Activated CD4-positive, CD25-positive, alpha-beta regulatory T cell (primary cell): ENCODE data around the gene EYA4.

Source experiments
- DNase-seq, 4 experiments: peaks; one replicate each; lab custom pipeline; 2025; lab: John Stamatoyannopoulos, UW

The EYA4 gene

DNA sequence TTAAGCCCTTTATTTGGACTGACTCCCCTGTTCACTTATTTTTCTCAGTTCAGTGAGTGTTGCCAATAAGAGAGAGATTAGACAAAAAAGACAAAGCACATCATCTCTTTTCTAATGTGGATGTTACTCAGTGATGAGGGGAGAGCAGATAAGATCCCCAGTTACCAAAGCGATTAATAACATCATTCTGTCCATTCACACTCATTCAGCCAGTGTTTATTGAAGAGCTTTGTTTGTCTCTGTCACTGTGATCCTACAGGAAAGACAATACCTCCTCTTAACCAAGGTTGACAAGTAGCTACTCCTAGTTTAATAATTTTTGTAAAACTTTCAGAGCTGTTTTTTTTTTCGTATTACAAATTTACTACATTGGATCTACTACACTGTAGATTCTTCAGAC lies 163.0 kb downstream of the EYA4 start:
- no peak for DNase-seq

GRCh38 chr6:133404728-133405127 lies 163.6 kb downstream of the EYA4 start:
- no peak for DNase-seq

DNA sequence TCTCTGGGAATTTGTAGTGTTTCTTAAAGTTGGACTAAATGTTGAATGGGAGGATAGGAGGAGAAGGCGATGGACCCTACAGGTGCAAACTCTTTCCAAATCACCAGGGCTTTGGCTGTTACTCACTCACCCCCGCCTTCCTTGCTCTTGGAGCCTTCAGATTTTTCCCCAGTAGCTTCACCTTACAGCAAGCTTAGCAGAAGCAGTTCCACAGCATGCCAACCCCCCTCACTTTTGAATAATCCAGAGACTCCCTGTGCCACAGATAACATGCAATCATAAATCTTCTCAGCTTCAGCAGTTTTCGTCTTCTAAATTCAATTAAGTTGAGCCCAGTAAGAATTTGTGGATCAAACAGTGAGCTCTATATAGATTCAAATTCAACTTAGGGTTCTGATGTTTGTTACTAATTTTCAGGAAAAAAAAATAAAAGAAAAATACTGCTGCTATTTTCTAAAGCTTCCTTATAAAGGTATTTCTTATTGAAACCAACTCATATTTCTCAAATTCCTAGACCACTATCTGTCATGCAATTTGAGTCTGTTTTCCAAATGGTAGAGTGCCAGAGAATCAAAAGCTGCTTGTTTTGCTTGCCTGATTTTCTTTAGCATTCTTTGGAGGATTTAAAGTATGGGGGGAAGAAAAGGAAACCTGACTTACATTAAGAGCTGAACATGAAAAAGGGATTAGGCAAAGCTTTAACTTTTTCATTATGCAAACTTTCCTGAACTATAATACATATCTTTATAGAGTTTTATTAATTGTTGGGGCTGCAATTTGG lies 166.4 kb downstream of the EYA4 start:
- DNase-seq: no peak

DNA sequence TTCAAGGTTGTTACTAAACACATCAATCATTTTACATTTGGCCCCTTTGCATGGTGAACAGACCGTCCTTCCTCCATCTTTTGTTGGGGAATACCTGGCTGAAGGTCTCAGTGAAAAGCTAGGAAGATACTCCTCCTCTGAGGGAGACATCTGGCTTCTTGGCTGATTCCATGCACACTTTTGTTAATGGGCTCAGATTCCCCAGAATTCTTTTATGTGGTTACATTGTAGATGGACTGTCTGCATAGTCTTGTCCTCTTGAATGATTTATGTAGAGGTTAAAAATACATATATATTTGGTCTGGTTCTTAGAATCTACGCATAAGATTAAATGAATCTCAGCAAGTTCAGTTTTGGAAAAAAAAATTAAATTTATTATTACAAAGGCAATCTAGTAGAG lies 167.0 kb downstream of the EYA4 start:
- no peak for DNase-seq

GRCh38 chr6:133408543-133408942 lies 167.4 kb downstream of the EYA4 start:
- DNase-seq: no peak

- no peak for DNase-seq
These were observed 169.7 kb downstream of the EYA4 start for GRCh38 chr6:133410638-133411435.

GRCh38 chr6:133411757-133412156 lies 170.6 kb downstream of the EYA4 start:
- no peak for DNase-seq

GRCh38 chr6:133415262-133415661 lies 174.1 kb downstream of the EYA4 start:
- DNase-seq: no peak

GRCh38 chr6:133418108-133418507 lies 177.0 kb downstream of the EYA4 start:
- DNase-seq: no peak

DNA sequence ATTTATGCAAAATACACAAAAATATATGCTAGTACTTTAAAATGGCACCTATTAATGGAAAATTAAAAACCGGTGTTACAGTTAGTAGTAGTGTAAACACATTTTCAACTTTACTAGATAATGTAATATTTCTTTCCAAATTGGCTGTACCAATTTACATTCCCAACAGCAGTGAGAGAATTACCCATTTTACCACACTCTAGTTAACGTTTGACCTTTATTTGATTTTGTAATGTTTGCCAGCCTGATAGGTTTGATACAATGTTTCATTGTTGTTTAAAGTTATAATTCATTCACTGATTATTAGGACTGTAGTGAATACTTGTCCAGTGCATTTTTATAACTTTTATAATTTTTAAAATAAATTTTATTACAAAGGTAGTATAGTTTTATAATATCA lies 182.1 kb downstream of the EYA4 start:
- DNase-seq: no peak

DNA sequence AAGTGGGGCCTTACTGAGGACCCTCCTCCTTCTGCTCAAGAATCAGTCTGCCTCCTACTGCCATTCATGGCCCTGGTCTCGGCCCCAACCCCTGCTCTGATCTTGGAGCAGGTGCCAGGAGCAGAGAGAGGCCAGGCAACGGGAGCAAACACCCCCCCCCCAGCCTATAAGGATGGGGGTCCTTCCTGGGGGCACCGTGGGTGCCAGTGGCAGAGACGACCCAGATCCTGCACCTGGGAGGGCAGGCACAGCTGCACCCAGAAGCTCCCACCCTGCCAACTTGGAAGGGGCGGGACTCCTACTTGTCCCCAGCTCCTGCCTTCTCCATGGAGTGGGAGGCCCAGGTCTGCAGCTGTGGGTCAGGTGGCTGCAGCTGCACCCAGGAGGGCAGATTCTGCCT lies 183.2 kb downstream of the EYA4 start:
- no peak for DNase-seq

- DNase-seq: no peak
These were observed 184.9 kb downstream of the EYA4 start for GRCh38 chr6:133426038-133426437.

DNA sequence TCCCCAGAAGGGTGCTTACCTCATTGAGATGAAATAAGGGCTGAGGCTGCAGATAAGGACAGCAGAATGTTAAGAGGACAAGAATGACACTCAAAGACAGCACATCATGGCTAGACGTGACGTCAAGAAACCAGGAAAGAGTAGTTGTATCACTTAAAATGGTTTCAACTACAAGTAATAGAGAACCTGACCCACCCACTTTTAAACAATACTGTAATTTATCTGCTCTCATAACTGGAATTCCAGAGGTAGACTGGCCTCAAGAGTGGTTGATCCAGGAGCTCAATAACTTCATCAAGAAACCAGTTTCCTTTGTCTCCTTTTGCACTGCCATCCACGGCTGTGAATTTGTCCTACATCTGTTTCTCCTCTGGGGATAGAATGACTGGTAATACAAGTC lies 187.1 kb downstream of the EYA4 start:
- no peak for DNase-seq

DNA sequence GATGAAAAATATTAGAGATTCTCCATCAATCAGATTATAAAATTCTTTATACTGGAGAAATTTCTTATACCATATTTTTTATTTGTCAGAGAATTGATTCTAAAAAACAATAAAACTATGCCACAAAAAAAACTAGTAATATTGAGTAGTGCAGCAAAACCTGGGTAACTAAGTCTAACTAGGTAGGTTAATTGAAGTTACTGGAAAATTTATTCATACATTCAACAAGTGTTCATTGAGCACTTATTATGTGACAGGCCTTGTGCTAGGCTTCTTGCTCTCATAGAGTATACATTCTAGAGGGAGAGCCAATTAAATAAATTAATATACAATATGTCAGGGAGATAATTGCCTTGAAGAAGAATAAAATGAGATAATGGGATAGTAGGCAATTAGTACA lies 189.4 kb downstream of the EYA4 start:
- no peak for DNase-seq

GRCh38 chr6:133431031-133431430 lies 189.9 kb downstream of the EYA4 start:
- DNase-seq: no peak

GRCh38 chr6:133432021-133432989 lies 191.1 kb downstream of the EYA4 start:
- DNase-seq: no peak

DNA sequence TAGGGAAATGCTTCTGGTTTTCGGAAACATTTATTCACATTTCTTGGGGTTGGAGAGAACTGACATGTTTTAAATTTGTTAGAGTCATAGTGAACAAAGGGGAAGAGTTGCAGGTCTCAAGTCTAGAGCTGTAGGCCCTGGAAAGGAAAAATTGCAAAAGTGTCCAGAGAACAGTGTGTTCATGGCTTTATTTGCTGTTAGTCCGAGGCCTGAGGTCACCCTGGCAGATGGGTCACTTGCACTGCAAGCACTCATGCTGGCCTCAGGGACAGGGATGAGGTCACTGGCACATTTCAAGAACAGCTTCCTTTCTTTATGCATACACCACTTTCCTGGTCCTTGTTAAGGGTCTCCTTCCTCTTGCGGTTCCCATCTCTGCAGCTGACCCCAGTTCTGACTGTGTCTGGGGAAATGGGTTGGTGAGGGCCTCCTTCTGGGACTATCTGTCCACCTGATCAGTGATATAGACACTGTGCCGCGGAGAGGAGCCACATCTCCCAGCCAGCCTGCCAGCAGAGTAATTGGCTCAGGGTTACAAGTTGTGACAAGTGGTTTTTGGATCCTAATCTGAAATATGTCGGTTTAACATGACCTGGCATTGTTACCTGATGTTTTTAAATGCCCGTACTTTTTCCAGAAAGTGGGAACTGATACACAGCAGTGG lies 194.0 kb downstream of the EYA4 start:
- DNase-seq: no peak

DNA sequence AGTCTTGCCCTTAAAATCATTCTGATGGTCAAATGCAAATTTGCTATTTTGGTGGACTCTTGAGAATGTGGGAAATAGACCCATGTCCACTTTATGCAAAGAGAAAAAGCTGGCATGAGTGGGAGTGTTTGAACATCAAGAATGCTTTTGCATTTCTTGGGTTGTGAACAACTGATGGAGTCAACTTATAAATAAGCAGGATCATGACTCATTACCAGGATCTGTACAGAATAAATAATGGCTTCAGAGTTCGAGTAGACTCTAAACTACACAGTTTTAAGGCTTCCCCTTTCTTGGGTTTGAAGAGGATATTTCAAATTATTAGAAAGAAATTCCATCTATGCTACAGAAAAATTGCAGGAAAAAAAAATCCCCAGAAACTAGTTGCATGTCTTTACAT lies 195.5 kb downstream of the EYA4 start:
- no peak for DNase-seq

DNA sequence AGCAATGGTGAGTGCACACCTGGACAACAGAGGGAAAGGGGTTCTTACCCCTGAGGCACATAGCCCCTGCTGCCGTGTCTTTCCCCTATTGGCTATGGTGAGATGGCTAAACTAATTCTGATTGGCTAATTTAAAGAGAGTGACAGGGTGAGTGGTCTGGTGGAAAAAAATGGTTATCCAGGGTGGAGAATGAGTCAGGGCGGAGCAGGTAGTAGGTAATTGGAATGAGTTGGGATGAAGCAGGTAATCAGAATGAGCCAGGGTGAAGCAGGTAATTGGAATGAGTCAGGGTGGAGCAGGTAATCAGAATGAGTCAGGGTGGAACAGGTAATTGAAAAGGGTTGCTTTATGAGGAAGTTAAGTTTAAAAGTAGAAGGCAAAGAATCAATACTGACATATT lies 200.3 kb downstream of the EYA4 start:
- DNase-seq: no peak

- no peak for DNase-seq
These were observed 205.6 kb downstream of the EYA4 start for GRCh38 chr6:133446789-133447188.

DNA sequence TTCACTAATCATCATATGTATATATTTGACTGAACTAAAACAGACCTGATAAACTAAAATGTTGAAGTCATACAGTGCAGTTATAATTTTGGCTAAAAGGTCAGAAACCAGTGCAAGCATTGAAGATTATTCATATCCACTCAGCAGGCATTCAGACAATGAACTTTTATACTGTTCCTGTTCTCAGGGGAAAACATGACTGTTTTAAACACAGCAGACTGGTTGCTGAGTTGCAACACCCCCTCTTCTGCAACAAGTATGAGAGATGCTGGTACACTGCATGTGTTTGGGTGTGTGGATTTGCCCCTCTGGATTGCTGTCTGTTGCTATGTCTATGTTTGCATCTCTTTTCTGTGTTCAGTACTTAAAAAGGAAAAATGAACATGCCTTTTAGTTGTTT lies 206.8 kb downstream of the EYA4 start:
- no peak for DNase-seq

DNA sequence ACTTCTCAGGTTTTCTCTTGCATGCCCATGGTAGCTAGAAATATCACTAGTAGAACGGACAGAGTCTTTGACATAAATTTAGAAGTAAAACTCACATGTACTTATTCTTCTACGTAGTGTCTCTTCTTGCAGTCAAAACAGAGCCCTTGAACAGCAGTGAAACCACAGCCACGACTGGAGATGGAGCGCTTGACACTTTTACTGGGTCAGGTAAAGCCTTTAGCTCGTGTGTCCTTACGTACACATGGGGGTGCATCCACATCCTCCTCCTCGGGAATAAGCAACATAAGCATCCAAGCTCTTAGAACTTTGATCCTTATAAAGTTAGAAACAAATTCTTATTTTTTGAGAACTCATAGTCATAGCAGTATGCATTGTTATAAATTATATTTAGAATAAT lies 215.3 kb downstream of the EYA4 start:
- DNase-seq: no peak
